H9 (cell line): ENCODE data around the gene CDH23. TPM values are rescaled to one million over a fixed set of nuclear protein-coding genes. Genes with fewer than 3 reads are reported as not detected.

Source experiments
- DNase-seq: peaks from one replicate; pipeline ENCODE4 v3.0.0-alpha.2; 2017
- H2AFZ ChIP-seq: one replicate; pipeline ENCODE4 v1.6.1; 2013; ENCODE audit warnings: mild to moderate bottlenecking, low read length, control low read depth, moderate library complexity
- H2AK5ac ChIP-seq: 2 replicates; pipeline ENCODE4 v1.6.1; 2013; ENCODE audit warnings: low read length, control low read depth, mixed read lengths; ENCODE audit not compliant: insufficient read length
- H2BK120ac ChIP-seq: one replicate; pipeline ENCODE4 v1.6.1; 2013; ENCODE audit warnings: low read depth, mild to moderate bottlenecking, low read length, control low read depth, inconsistent platforms; ENCODE audit not compliant: poor library complexity, severe bottlenecking
- H2BK12ac ChIP-seq: 2 replicates; pipeline ENCODE4 v1.6.1; 2013; ENCODE audit warnings: low read length, control low read depth, mixed read lengths, low read depth; ENCODE audit not compliant: insufficient read length
- H2BK15ac ChIP-seq: 2 replicates; pipeline ENCODE4 v1.6.1; 2013; ENCODE audit warnings: low read depth, low read length, control low read depth
- H2BK20ac ChIP-seq: one replicate; pipeline ENCODE4 v1.6.1; 2013; ENCODE audit warnings: low read depth, mild to moderate bottlenecking, low read length, control low read depth, inconsistent platforms; ENCODE audit not compliant: poor library complexity, severe bottlenecking
- H2BK5ac ChIP-seq: 2 replicates; pipeline ENCODE4 v1.6.1; 2013; ENCODE audit warnings: low read length, control low read depth, mixed read lengths; ENCODE audit not compliant: insufficient read length
- H3K14ac ChIP-seq: 2 replicates; pipeline ENCODE4 v1.6.1; 2013; ENCODE audit warnings: low read length, control low read depth; ENCODE audit not compliant: insufficient read depth
- H3K18ac ChIP-seq: 2 replicates; pipeline ENCODE4 v1.6.1; 2013; ENCODE audit warnings: low read depth, mild to moderate bottlenecking, mixed read lengths, low read length, control low read depth; ENCODE audit not compliant: insufficient read length
- H3K23ac ChIP-seq: 2 replicates; pipeline ENCODE4 v1.6.1; 2013; ENCODE audit warnings: low read length, control low read depth, mixed read lengths, low read depth; ENCODE audit not compliant: insufficient read length
- H3K23me2 ChIP-seq: 2 replicates; pipeline ENCODE4 v1.6.1; 2013; ENCODE audit warnings: low read depth, mild to moderate bottlenecking, mixed read lengths, low read length, control low read depth; ENCODE audit not compliant: insufficient read length, poor library complexity, severe bottlenecking
- H3K27ac ChIP-seq: 2 replicates; pipeline ENCODE4 v1.5.1; 2013; ENCODE audit warnings: low read length, control low read depth, mixed read lengths, low read depth; ENCODE audit not compliant: insufficient read length
- H3K27me3 ChIP-seq: 2 replicates; pipeline ENCODE4 v1.6.1; 2013; ENCODE audit warnings: low read length, control low read depth, inconsistent platforms; ENCODE audit not compliant: insufficient read depth
- H3K4ac ChIP-seq: 2 replicates; pipeline ENCODE4 v1.6.1; 2013; ENCODE audit warnings: low read depth, mild to moderate bottlenecking, control low read depth, inconsistent platforms, low read length, moderate library complexity
- H3K4me1 ChIP-seq: 2 replicates; pipeline ENCODE4 v1.6.1; 2013; ENCODE audit warnings: low read length, control low read depth, inconsistent platforms; ENCODE audit not compliant: insufficient read depth
- H3K4me2 ChIP-seq: 2 replicates; pipeline ENCODE4 v1.6.1; 2013; ENCODE audit warnings: low read length, control low read depth, mixed read lengths; ENCODE audit not compliant: insufficient read length, insufficient read depth
- H3K56ac ChIP-seq: 2 replicates; pipeline ENCODE4 v1.6.1; 2013; ENCODE audit warnings: low read depth, mild to moderate bottlenecking, mixed read lengths, low read length, control low read depth; ENCODE audit not compliant: insufficient read length
- H3K79me1 ChIP-seq: 2 replicates; pipeline ENCODE4 v1.6.1; 2013; ENCODE audit warnings: low read depth, mild to moderate bottlenecking, moderate library complexity, low read length, control low read depth, inconsistent platforms; ENCODE audit not compliant: insufficient read depth, poor library complexity, severe bottlenecking
- H3K79me2 ChIP-seq: 2 replicates; pipeline ENCODE4 v1.6.1; 2013; ENCODE audit warnings: low read length, control low read depth, inconsistent platforms; ENCODE audit not compliant: insufficient read depth
- H3K9ac ChIP-seq: 2 replicates; pipeline ENCODE4 v1.6.1; 2013; ENCODE audit warnings: low read length, control low read depth, mixed read lengths; ENCODE audit not compliant: insufficient read length; ENCODE audit errors: extremely low read depth
- H3K9me3 ChIP-seq: one replicate; pipeline ENCODE4 v1.6.1; 2013; ENCODE audit warnings: low read depth, low read length, inconsistent platforms; ENCODE audit not compliant: control insufficient read depth
- H3T11ph ChIP-seq: one replicate; pipeline ENCODE4 v1.6.1; 2013; ENCODE audit warnings: mild to moderate bottlenecking, low read length, control low read depth, inconsistent platforms
- H4K20me1 ChIP-seq: one replicate; pipeline ENCODE4 v1.6.1; 2013; ENCODE audit not compliant: control insufficient read depth, insufficient read length, insufficient read depth
- H4K5ac ChIP-seq: 2 replicates; pipeline ENCODE4 v1.6.1; 2013; ENCODE audit warnings: low read depth, mild to moderate bottlenecking, mixed read lengths, low read length, control low read depth; ENCODE audit not compliant: insufficient read length
- H4K8ac ChIP-seq: replicated peaks from 2 replicates; pipeline ENCODE4 v1.6.1; 2013; ENCODE audit warnings: low read length, control low read depth, mixed read lengths, low read depth; ENCODE audit not compliant: insufficient read length
- H4K91ac ChIP-seq: 2 replicates; pipeline ENCODE4 v1.6.1; 2013; ENCODE audit warnings: low read depth, mild to moderate bottlenecking, moderate library complexity, mixed read lengths, low read length, control low read depth; ENCODE audit not compliant: insufficient read length
- H3K27ac Mint-ChIP-seq, 3 experiments: 2 replicates in 2 of 3; 3 replicates in 1 of 3; pipeline ENCODE4 v1.8.0; 2020 to 2021; ENCODE audit warnings: mixed read lengths in 3 of 3, mild to moderate bottlenecking in 1 of 3, moderate library complexity in 1 of 3
- H3K27me3 Mint-ChIP-seq: 2 replicates; pipeline ENCODE4 v1.8.0; 2021; ENCODE audit warnings: low read depth, mild to moderate bottlenecking, moderate library complexity, mixed read lengths
- H3K36me3 Mint-ChIP-seq, 3 experiments: 2 replicates in 2 of 3; 3 replicates in 1 of 3; pipeline ENCODE4 v1.8.0; 2020 to 2021; ENCODE audit warnings: low read depth in 3 of 3, mixed read lengths in 3 of 3; ENCODE audit not compliant: insufficient read depth in 1 of 3
- H3K4me1 Mint-ChIP-seq, 2 experiments: 2 replicates each; pipeline ENCODE4 v1.8.0; 2020; ENCODE audit warnings: mixed read lengths in 2 of 2
- H3K4me3 Mint-ChIP-seq, 2 experiments: 2 replicates in 1 of 2; 3 replicates in 1 of 2; pipeline ENCODE4 v1.8.0; 2020 to 2021; ENCODE audit warnings: mild to moderate bottlenecking in 2 of 2, mixed read lengths in 2 of 2, moderate library complexity in 1 of 2
- H3K9me3 Mint-ChIP-seq, 2 experiments: 2 replicates in 1 of 2; 3 replicates in 1 of 2; pipeline ENCODE4 v1.8.0; 2020; ENCODE audit warnings: mild to moderate bottlenecking in 2 of 2, mixed read lengths in 2 of 2, moderate library complexity in 1 of 2
- CTCF ChIP-seq: fragments of 200-600 bp; sonication (generic); conservative IDR thresholded peaks from 3 replicates; pipeline ENCODE4 v1.8.0; 2021; ENCODE audit warnings: antibody characterized with exemption, mild to moderate bottlenecking
- WGBS: extraction: QIAGEN DNeasy Blood & Tissue Kit; methylation state at CpG from one replicate; pipeline ENCODE4 v1.1.7; 2013; ENCODE audit warnings: missing lambda C conversion rate, low lambda C conversion rate, mixed read lengths; ENCODE audit not compliant: insufficient read length; ENCODE audit errors: extremely low coverage; 5-methylcytosine and 5-hydroxymethylcytosine counted together
- total RNA-seq: library from RNA; stranded (reverse); gene quantifications from 2 replicates; pipeline ENCODE4 v1.2.1, GENCODE V29; 2021

CDH23 gene
- total RNA-seq, 1 experiment from 2014 or later, result 2.1 TPM

- no peak overlapping the region for H4K5ac ChIP-seq
- Mint-ChIP-seq H3K4me1 (peaks cover 11 to 35% of the 10 kb centered on the region in 2 experiments), H3K4me3 (no peak overlapping the region), H3K27me3 (peaks cover 13% of the 10 kb centered on the region), H3K27ac (no peak overlapping the region), H3K36me3 (no peaks in the 10 kb centered on the region; a peak in 1 of 7 replicates), H3K9me3 (no peaks in the 10 kb centered on the region)
- no peak overlapping the region for H2BK12ac ChIP-seq
- no peak overlapping the region for H3K14ac ChIP-seq
- H3K79me2 ChIP-seq, result no peaks in the 10 kb centered on the region
- H3K4me1 ChIP-seq, result no peaks in the 10 kb centered on the region
- no peak overlapping the region for H3K4me2 ChIP-seq
- no peak overlapping the region for H2AK5ac ChIP-seq
- H3K18ac ChIP-seq, result no peak overlapping the region
- no peaks in the 10 kb centered on the region for H4K20me1 ChIP-seq
- no peak overlapping the region for H3K9ac ChIP-seq
- no peak overlapping the region for H3K56ac ChIP-seq
- no peaks in the 10 kb centered on the region for H3K23me2 ChIP-seq
- H2BK15ac ChIP-seq, result no peak overlapping the region
- WGBS, result no CpG with 5 or more reads among the region's 5 CpGs
- H3K4ac ChIP-seq, result no peak overlapping the region
- no peak overlapping the region for H3T11ph ChIP-seq
- H3K27ac ChIP-seq, result no peak overlapping the region
- no peaks in the 10 kb centered on the region for H3K9me3 ChIP-seq
- no peak overlapping the region for H4K8ac ChIP-seq
- no peak for TF ChIP-seq CTCF
- no peak overlapping the region for H2BK5ac ChIP-seq
- H3K79me1 ChIP-seq, result no peaks in the 10 kb centered on the region
- no peak overlapping the region for H2BK120ac ChIP-seq
- no peak overlapping the region for H2AFZ ChIP-seq
- no peak for DNase-seq
- no peak overlapping the region for H2BK20ac ChIP-seq
- no peak overlapping the region for H3K23ac ChIP-seq
- H4K91ac ChIP-seq, result no peak overlapping the region
- H3K27me3 ChIP-seq, result no peaks in the 10 kb centered on the region; the same call in 1 of the 2 replicates
Measured at GRCh38 chr10:71716426-71716825, 319.7 kb downstream of the CDH23 start.
